ENCODE results near the gene REPIN1. TPM values are rescaled to one million over a fixed set of nuclear protein-coding genes. Genes with fewer than 3 reads are reported as not detected.

REPIN1 gene
- total RNA-seq, 4 donors from 2014 or later = 182 to 414 (median 247) TPM

DNA sequence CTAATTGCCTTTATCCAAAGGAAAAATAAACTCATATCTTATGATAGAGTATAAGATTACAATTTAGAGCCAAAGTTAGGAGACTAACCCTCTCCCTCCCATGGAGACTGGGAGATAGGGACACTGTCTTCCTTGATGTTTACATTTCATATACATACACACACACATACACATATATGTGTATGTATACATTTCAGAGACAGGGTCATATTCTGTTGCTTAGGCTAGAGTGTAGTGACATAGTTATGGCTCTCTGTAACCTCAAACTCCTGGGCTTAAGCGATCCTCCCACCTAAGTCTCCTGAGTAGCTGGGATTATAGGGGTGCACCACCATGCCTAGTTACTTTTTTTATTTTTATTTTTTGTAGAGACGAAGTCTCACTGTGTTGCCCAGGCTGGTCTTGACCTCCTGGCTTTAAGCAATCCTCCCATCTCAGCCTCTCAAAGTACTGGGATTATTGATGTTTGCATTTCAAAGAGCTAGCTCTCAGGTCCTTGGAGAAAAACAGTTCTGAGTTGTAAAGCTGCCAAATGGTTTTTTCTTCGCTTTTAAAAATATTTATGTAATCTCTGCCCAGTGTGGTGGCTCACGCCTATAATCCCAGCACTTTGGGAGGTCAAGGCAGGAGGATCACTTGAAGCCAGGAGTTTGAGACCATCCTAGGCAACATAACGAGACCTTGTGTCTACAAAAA, 8.1 kb upstream of the REPIN1 start:
- Histone ChIP-seq H3K27ac (no peak overlapping the region), H3K4me3 (no peak overlapping the region), H3K36me3 (no peaks in the 10 kb centered on the region), H3K4me1 (peaks cover 0 to 14% (median 8%) of the 10 kb centered on the region in 4 donors), H3K27me3 (no peaks in the 10 kb centered on the region), H3K9me3 (no peaks in the 10 kb centered on the region)
- WGBS, 2 donors (ENCODE audit: low coverage in 1 of 2) = 68 to 69% methylated on average over 5 of the region's 5 CpGs
- DNase-seq = no peak
- in situ Hi-C loops (cut with MboI; ENCODE audit: low pct_ligation_motif_present in 1 of 4, low pct_unique_long_range_greater_than_20kb in 1 of 4, low sequenced_read_pairs in 3 of 4) = no loop called here
- TF ChIP-seq POLR2AphosphoS5 (IDR thresholded peaks at IDR 0.05) (no peak), EP300 (IDR thresholded peaks at IDR 0.05; ENCODE audit: low read depth) (no peak), POLR2A (IDR thresholded peaks at IDR 0.05) (no peak)
- TF ChIP-seq, protein P1, sequence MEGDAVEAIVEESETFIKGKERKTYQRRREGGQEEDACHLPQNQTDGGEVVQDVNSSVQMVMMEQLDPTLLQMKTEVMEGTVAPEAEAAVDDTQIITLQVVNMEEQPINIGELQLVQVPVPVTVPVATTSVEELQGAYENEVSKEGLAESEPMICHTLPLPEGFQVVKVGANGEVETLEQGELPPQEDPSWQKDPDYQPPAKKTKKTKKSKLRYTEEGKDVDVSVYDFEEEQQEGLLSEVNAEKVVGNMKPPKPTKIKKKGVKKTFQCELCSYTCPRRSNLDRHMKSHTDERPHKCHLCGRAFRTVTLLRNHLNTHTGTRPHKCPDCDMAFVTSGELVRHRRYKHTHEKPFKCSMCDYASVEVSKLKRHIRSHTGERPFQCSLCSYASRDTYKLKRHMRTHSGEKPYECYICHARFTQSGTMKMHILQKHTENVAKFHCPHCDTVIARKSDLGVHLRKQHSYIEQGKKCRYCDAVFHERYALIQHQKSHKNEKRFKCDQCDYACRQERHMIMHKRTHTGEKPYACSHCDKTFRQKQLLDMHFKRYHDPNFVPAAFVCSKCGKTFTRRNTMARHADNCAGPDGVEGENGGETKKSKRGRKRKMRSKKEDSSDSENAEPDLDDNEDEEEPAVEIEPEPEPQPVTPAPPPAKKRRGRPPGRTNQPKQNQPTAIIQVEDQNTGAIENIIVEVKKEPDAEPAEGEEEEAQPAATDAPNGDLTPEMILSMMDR (IDR thresholded peaks at IDR 0.05) = no peak
- intact Hi-C loops (cut with DNase I; ENCODE audit: low total_unique reads) = no loop called here

DNA sequence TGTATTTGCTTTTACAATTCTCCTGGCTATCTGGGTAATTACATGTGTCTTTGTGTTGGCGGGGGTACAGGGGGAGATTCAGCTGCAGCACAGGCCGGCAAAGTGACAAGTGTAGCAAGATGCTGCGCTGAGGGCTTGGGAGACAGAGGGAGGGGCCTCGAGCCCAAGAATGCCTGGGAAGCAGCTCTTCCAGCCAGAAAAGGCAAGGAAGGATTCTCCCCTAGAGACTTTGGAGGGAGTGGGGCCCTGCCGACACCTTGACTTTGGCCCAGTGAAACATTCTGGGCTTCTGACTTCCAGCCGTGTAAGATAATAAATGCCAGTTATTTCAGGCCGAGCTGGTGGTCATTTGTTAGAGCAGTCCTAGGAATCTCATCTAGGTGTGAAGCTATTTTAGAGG, 7.2 kb upstream of the REPIN1 start:
- Histone ChIP-seq H3K27ac (peak overlapping the region in 1 of 4 donors; percentile 2), H3K4me3 (no peak overlapping the region), H3K9me3 (no peaks in the 10 kb centered on the region), H3K36me3 (no peaks in the 10 kb centered on the region), H3K4me1 (peaks cover 0 to 12% (median 3%) of the 10 kb centered on the region in 4 donors), H3K27me3 (no peaks in the 10 kb centered on the region)
- in situ Hi-C loops (cut with MboI; ENCODE audit: low pct_ligation_motif_present in 1 of 4, low pct_unique_long_range_greater_than_20kb in 1 of 4, low sequenced_read_pairs in 3 of 4) = no loop called here
- 59 to 78% methylated on average over 2 to 7 of the region's 7 CpGs for WGBS, 2 donors (ENCODE audit: low coverage in 1 of 2)
- DNase-seq = no peak
- TF ChIP-seq POLR2AphosphoS5 (IDR thresholded peaks at IDR 0.05) = no peak
- TF ChIP-seq, protein P1 (IDR thresholded peaks at IDR 0.05) = no peak
- TF ChIP-seq EP300 (IDR thresholded peaks at IDR 0.05; ENCODE audit: low read depth) = no peak
- no peak for TF ChIP-seq POLR2A (IDR thresholded peaks at IDR 0.05)
- intact Hi-C loops (cut with DNase I; ENCODE audit: low total_unique reads) = no loop called here

DNA sequence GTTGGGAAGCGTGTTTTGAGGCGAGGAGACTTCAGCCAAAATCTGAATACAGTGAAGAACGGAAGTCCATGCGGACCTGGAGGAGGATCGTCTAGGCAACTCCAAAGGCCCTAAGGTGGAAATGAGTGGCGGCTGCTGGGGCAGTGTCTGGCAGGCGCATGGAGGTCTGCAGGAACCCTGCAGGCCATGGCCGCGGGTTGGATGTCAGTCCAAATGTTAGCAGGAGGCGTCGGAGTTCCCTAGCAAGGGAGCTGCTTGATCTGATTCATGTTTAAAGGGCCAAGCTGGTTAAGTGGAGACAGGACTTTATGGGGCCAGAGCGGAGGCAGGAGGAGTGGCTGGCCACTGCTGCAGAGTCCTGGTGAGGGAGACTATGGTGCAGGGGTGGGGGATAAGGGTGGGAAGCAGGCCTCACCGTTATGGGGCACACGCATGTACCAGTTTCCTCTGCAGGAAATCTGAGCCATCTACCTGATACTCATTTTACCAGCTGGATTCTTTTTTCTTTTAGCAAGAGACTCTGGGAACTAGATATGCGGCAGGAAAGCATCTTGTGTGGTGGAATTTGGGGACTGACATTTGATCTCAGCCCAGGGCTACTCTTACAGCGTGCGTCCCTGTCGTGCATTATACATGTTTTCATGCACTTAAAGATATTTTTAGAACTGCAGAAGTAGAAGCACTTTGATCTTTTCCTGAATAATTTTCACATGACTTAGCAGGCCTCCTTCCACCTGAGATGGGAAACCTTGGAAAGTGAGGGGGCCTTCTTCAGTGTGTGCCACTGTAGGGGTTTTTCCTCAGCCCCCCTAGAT, 6.6 kb upstream of the REPIN1 start:
- Histone ChIP-seq H3K27ac (no peak overlapping the region), H3K36me3 (no peaks in the 10 kb centered on the region), H3K27me3 (no peaks in the 10 kb centered on the region), H3K4me3 (no peak overlapping the region), H3K4me1 (peaks cover 0 to 13% (median 0%) of the 10 kb centered on the region in 4 donors), H3K9me3 (no peaks in the 10 kb centered on the region)
- TF ChIP-seq POLR2A (IDR thresholded peaks at IDR 0.05) (no peak), EP300 (IDR thresholded peaks at IDR 0.05; ENCODE audit: low read depth) (no peak), POLR2AphosphoS5 (IDR thresholded peaks at IDR 0.05) (no peak)
- TF ChIP-seq, protein P1 (IDR thresholded peaks at IDR 0.05) = no peak
- intact Hi-C loops (cut with DNase I; ENCODE audit: low total_unique reads) = no loop called here
- 68 to 83% methylated on average over 13 to 18 of the region's 18 CpGs for WGBS, 2 donors (ENCODE audit: low coverage in 1 of 2)
- DNase-seq = no peak
- in situ Hi-C loops (cut with MboI; ENCODE audit: low pct_ligation_motif_present in 1 of 4, low pct_unique_long_range_greater_than_20kb in 1 of 4, low sequenced_read_pairs in 3 of 4) = no loop called here

DNA sequence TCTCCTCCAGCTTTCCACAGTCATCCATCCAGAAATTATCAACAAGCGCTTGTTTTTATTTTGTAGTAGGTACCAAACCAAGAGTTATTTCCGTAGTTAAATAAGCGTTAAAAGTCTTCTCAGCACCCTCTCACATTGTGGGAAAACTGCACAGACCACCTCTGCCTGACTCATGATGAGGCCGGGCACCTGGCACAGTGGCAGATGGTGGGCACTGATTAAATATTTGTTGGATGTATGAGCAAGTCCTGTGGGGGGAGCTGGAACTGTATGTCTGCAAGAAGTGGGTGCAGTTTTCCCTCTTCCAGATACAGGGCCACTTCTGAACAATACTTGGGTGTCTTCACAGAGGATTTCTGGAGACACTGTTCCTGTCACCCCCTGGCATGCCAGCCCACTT, 5.3 kb upstream of the REPIN1 start:
- peaks cover 0 to 23% (median 5%) of the 10 kb centered on the region in 4 donors for H3K4me1 ChIP-seq
- intact Hi-C loops (cut with DNase I; ENCODE audit: low total_unique reads) (no loop called here), in situ Hi-C loops (cut with MboI; ENCODE audit: low pct_ligation_motif_present in 1 of 4, low pct_unique_long_range_greater_than_20kb in 1 of 4, low sequenced_read_pairs in 3 of 4) (no loop called here)
- no peak for DNase-seq
- no peaks in the 10 kb centered on the region for H3K9me3 ChIP-seq
- peak overlapping the region in 1 of 4 donors; percentile 13 for H3K27ac ChIP-seq
- H3K4me3 ChIP-seq = no peak overlapping the region
- TF ChIP-seq POLR2AphosphoS5 (IDR thresholded peaks at IDR 0.05) = no peak
- no peak for TF ChIP-seq POLR2A (IDR thresholded peaks at IDR 0.05)
- H3K27me3 ChIP-seq = no peaks in the 10 kb centered on the region
- WGBS, 2 donors (ENCODE audit: low coverage in 1 of 2) = 85 to 89% methylated on average over 3 to 4 of the region's 4 CpGs
- no peaks in the 10 kb centered on the region for H3K36me3 ChIP-seq
